ENCODE results near the gene LRRC59.
A peak's percentile ranks its signal among the peaks of the same experiment; 100 is the strongest.

The LRRC59 gene

DNA sequence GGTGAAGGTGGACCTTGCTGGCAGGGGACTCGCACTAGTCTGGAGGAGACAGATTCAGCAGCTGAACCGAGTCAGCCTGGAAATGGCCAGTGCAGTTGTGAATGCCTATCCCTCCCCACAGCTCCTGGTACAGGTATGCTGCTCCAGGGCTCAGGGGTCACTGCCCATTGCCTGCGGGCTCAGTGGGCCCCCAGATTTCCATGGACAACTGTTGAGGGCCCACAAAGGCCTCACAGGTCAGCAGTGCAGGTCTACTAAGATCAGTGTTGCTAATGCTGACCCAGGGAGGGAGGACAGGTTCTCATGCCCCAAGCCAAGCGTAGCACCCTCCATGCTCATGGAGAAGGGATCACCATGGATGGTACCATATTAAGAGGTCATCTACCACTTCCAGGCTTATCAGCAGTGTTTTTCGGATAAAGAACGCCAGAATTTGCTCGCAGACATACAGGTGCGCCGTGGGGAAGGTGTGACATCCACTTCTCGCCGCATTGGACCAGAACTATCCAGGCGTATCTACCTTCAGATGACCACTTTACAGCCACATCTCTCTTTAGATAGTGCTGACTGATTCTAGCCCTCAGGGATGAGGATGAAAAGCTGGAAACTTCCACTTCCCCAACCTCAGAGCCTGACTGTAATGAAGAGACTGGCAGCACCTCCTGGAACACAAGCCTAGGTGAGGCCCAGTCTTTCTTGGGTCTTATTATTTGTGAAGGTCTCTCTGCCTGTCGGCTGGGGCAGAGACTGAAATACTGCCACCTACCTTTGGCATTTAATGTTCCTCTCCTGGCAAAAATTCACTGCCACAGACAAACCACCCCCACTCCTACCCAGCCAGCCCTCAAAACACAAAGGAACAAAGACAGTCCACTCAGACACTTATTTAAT lies 16.7 kb downstream of the LRRC59 start:
- Histone ChIP-seq H3K4me3 (ENCODE audit: control insufficient read depth in 1 of 7, extremely low read depth in 1 of 7, insufficient read depth in 4 of 7, low read depth in 2 of 7, low read length in 6 of 7) (no peak overlapping the region), H3K36me3 (ENCODE audit: control insufficient read depth in 4 of 4, insufficient read depth in 4 of 4, low read length in 3 of 4) (peaks cover 13 to 85% (median 61%) of the 10 kb centered on the region in 4 experiments), H3K27me3 (replicated peaks in 2 of 5; ENCODE audit: control insufficient read depth in 4 of 5, insufficient read depth in 5 of 5, low read length in 4 of 5) (no peaks in the 10 kb centered on the region), H3K4me1 (ENCODE audit: control extremely low read depth in 1 of 4, control insufficient read depth in 4 of 4, insufficient read depth in 4 of 4, low read length in 3 of 4) (no peaks in the 10 kb centered on the region), H3K9me3 (ENCODE audit: control extremely low read depth in 1 of 5, control insufficient read depth in 4 of 5, insufficient read depth in 2 of 5, low read depth in 1 of 5, low read length in 4 of 5) (no peaks in the 10 kb centered on the region), H3K27ac (ENCODE audit: insufficient read depth in 1 of 2, low read depth in 1 of 2, low read length in 2 of 2, poor library complexity in 1 of 2, severe bottlenecking in 2 of 2) (no peak overlapping the region)
- DNase-seq: peak in 2 of 3 donors; percentile 33 to 34
- ChIA-PET POLR2A (interaction anchor here (0.6 kb wide), 1 partner anchor 22 kb away, joined by 3 read pairs; no protein-coding TSS in a partner anchor), CTCF (interaction anchor here (1.3 to 9.9 kb wide), 4 partner anchors 10 to 25 kb away, joined by 3 to 79 read pairs (median 8); partner anchors contain the start of gene LRRC59)
- 89% methylated on average over 13 of the region's 13 CpGs for WGBS (ENCODE audit: insufficient coverage)

DNA sequence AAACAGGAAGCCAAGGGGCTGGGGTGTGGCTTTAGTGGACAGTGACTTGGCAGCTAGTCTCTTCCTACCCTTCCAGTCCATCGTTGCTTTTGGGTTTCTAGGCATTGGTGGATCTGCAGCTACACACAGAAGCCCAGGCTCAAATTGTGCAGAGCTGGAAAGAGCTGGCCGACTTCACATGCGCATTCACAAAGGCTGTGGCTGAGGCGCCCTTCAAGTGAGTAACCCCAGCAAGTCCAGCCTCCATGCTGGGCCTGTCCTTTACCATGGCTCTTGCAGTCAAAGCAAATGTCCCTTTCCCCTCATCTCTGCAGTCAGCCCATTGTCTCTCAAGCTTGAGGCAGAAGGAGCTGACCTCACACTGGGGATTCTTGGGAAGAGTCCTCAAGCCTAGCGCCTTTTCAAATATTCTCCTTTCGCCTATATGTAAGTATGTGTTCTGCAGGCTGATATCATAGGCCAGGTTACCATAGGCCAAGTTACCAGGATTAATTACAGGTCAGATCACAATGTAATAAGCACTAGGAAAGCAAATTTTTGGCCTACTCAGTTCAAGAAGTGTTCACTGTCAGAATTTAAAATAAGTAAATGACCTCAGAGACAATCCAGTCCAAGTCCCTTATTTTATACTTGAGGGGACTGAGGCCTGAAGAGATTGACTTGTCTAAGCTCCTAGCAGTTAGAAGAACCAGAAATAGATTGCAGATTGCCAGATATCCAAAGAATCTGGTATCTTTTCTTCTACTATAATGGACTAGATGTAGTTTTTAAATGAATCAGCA lies 17.8 kb downstream of the LRRC59 start:
- DNase-seq: no peak
- WGBS (ENCODE audit: insufficient coverage): 90% methylated on average over 4 of the region's 6 CpGs
- POLR2A ChIA-PET: no interaction called here
- CTCF ChIA-PET: interaction anchor here (1.5 to 9.9 kb wide), 2 partner anchors 9 to 16 kb away, joined by 3 to 79 read pairs; partner anchors contain the start of gene LRRC59
- H3K9me3 ChIP-seq (ENCODE audit: control extremely low read depth in 1 of 5, control insufficient read depth in 4 of 5, insufficient read depth in 2 of 5, low read depth in 1 of 5, low read length in 4 of 5): no peaks in the 10 kb centered on the region
- H3K27me3 ChIP-seq (replicated peaks in 2 of 5; ENCODE audit: control insufficient read depth in 4 of 5, insufficient read depth in 5 of 5, low read length in 4 of 5): no peaks in the 10 kb centered on the region
- no peak overlapping the region for H3K4me3 ChIP-seq (ENCODE audit: control insufficient read depth in 1 of 7, extremely low read depth in 1 of 7, insufficient read depth in 4 of 7, low read depth in 2 of 7, low read length in 6 of 7)
- peaks cover 13 to 78% (median 57%) of the 10 kb centered on the region in 4 experiments for H3K36me3 ChIP-seq (ENCODE audit: control insufficient read depth in 4 of 4, insufficient read depth in 4 of 4, low read length in 3 of 4)
- no peaks in the 10 kb centered on the region for H3K4me1 ChIP-seq (ENCODE audit: control extremely low read depth in 1 of 4, control insufficient read depth in 4 of 4, insufficient read depth in 4 of 4, low read length in 3 of 4)
- H3K27ac ChIP-seq (ENCODE audit: insufficient read depth in 1 of 2, low read depth in 1 of 2, low read length in 2 of 2, poor library complexity in 1 of 2, severe bottlenecking in 2 of 2): no peak overlapping the region

GRCh38 chr17:50375858-50376538 lies 21.3 kb downstream of the LRRC59 start:
- Histone ChIP-seq H3K36me3 (ENCODE audit: control insufficient read depth in 4 of 4, insufficient read depth in 4 of 4, low read length in 3 of 4) (peaks cover 2 to 47% (median 28%) of the 10 kb centered on the region in 4 experiments), H3K9me3 (ENCODE audit: control extremely low read depth in 1 of 5, control insufficient read depth in 4 of 5, insufficient read depth in 2 of 5, low read depth in 1 of 5, low read length in 4 of 5) (no peaks in the 10 kb centered on the region), H3K4me1 (ENCODE audit: control extremely low read depth in 1 of 4, control insufficient read depth in 4 of 4, insufficient read depth in 4 of 4, low read length in 3 of 4) (peaks cover 4 to 19% (median 15%) of the 10 kb centered on the region in 4 experiments), H3K27me3 (replicated peaks in 2 of 5; ENCODE audit: control insufficient read depth in 4 of 5, insufficient read depth in 5 of 5, low read length in 4 of 5) (no peaks in the 10 kb centered on the region), H3K4me3 (ENCODE audit: control insufficient read depth in 1 of 7, extremely low read depth in 1 of 7, insufficient read depth in 4 of 7, low read depth in 2 of 7, low read length in 6 of 7) (no peak overlapping the region), H3K27ac (ENCODE audit: insufficient read depth in 1 of 2, low read depth in 1 of 2, low read length in 2 of 2, poor library complexity in 1 of 2, severe bottlenecking in 2 of 2) (no peak overlapping the region)
- ChIA-PET POLR2A (no interaction called here), CTCF (interaction anchor here (2.6 kb wide), 1 partner anchor 14 kb away, joined by 12 read pairs; no protein-coding TSS in a partner anchor)
- no peak for DNase-seq
- 100% methylated on average over 2 of the region's 5 CpGs for WGBS (ENCODE audit: insufficient coverage)

DNA sequence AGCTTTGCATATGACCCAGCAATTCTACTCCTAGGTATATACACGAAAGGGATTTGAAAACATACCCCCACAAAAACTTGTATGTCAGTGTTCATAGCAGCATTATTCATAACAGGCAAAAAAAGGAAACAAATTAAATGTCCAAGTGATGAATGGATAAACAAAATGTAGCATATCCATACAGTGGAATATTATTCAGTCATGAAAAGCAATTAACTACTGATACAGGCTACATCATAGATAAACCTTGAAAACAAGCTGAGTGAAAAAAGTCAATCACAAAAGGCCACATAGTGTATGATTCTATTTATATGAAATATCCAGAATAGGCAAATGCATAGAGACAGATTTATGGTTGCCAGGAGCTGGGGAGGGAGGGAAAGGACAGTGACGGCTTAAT lies 23.6 kb downstream of the LRRC59 start:
- ChIA-PET POLR2A (no interaction called here), CTCF (interaction anchor here (2.2 to 2.6 kb wide), 2 partner anchors 12 to 23 kb away, joined by 7 to 12 read pairs; partner anchors contain the start of gene LRRC59)
- WGBS (ENCODE audit: insufficient coverage): no CpG with 5 or more reads among the region's 2 CpGs
- peak overlapping the region in 5 of 7 experiments; percentile 84 to 99 (median 88) for H3K4me3 ChIP-seq (ENCODE audit: control insufficient read depth in 1 of 7, extremely low read depth in 1 of 7, insufficient read depth in 4 of 7, low read depth in 2 of 7, low read length in 6 of 7)
- no peak for DNase-seq
- H3K4me1 ChIP-seq (ENCODE audit: control extremely low read depth in 1 of 4, control insufficient read depth in 4 of 4, insufficient read depth in 4 of 4, low read length in 3 of 4): peaks cover 4 to 19% (median 15%) of the 10 kb centered on the region in 4 experiments
- peak overlapping the region in 1 of 2 experiments; percentile 97 for H3K27ac ChIP-seq (ENCODE audit: insufficient read depth in 1 of 2, low read depth in 1 of 2, low read length in 2 of 2, poor library complexity in 1 of 2, severe bottlenecking in 2 of 2)
- no peaks in the 10 kb centered on the region for H3K9me3 ChIP-seq (ENCODE audit: control extremely low read depth in 1 of 5, control insufficient read depth in 4 of 5, insufficient read depth in 2 of 5, low read depth in 1 of 5, low read length in 4 of 5)
- no peaks in the 10 kb centered on the region for H3K27me3 ChIP-seq (replicated peaks in 2 of 5; ENCODE audit: control insufficient read depth in 4 of 5, insufficient read depth in 5 of 5, low read length in 4 of 5)
- peaks cover 0 to 42% (median 29%) of the 10 kb centered on the region in 4 experiments for H3K36me3 ChIP-seq (ENCODE audit: control insufficient read depth in 4 of 4, insufficient read depth in 4 of 4, low read length in 3 of 4)

DNA sequence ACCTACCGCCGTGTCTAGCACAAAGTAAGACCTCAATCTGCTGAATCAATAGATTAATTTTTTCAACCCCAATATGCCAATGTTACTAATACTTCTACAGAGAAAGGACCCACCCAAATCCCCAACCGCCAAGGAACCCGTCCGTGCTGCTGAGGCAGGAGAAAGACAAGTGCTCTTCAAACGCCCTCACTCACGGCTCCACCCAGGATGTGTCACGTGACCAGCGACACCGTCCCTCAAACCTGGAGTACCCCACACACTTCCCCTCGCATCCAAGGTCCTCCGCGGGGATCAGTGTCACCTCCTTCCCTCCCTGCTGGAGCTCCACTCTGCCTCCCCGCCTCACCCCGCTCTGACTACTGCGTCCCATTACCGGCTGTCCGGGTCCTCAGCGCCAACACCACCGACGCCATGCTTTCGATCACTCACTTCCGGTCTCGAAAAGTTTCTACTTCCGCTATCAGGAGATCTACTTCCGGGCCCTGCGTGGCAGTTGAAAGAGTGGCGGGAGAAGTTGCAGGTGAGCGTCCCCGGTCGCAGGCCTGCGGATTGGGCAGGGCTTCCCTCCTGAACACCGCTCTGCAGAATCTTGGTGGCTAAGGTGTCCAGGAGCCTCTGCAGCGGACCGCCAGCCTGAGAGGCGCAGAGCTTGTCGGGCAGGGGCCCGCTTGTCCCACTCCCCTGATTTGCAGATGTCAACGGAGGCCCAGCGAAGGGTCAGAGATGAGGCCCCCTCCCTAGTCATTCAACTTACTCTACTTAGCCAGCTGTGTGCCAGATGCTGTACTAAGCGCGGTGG lies 24.4 kb downstream of the LRRC59 start, which contains the start of the genes EME1 and MRPL27:
Gene EME1 (plus strand): TSS at position 472 of the 799 bp plus-strand sequence. CDS start 1,980 bp downstream, outside the sequence.
Gene MRPL27 (minus strand): TSS at position 427 of the 799 bp plus-strand sequence. CDS start 14 bp downstream, at position 413.
- ChIA-PET POLR2A (no interaction called here), CTCF (interaction anchor here (2.2 to 3.4 kb wide), 2 partner anchors 11 to 24 kb away, joined by 7 to 24 read pairs; partner anchors contain the start of gene LRRC59)
- DNase-seq: peak; percentile 86 to 90 (median 89)
- peaks cover 4 to 19% (median 15%) of the 10 kb centered on the region in 4 experiments for H3K4me1 ChIP-seq (ENCODE audit: control extremely low read depth in 1 of 4, control insufficient read depth in 4 of 4, insufficient read depth in 4 of 4, low read length in 3 of 4)
- peak within 1 kb of the TSS; percentile 91 to 97 for H3K27ac ChIP-seq (ENCODE audit: insufficient read depth in 1 of 2, low read depth in 1 of 2, low read length in 2 of 2, poor library complexity in 1 of 2, severe bottlenecking in 2 of 2)
- H3K27me3 ChIP-seq (replicated peaks in 2 of 5; ENCODE audit: control insufficient read depth in 4 of 5, insufficient read depth in 5 of 5, low read length in 4 of 5): no peaks in the 10 kb centered on the region
- H3K36me3 ChIP-seq (ENCODE audit: control insufficient read depth in 4 of 4, insufficient read depth in 4 of 4, low read length in 3 of 4): peaks cover 0 to 44% (median 30%) of the 10 kb centered on the region in 4 experiments
- H3K9me3 ChIP-seq (ENCODE audit: control extremely low read depth in 1 of 5, control insufficient read depth in 4 of 5, insufficient read depth in 2 of 5, low read depth in 1 of 5, low read length in 4 of 5): no peaks in the 10 kb centered on the region
- peak within 1 kb of the TSS; percentile 69 to 99 (median 88) for H3K4me3 ChIP-seq (ENCODE audit: control insufficient read depth in 1 of 7, extremely low read depth in 1 of 7, insufficient read depth in 4 of 7, low read depth in 2 of 7, low read length in 6 of 7)
- WGBS (ENCODE audit: insufficient coverage): 3% methylated on average over 24 of the region's 42 CpGs

Data from common myeloid progenitor, CD34-positive (primary cell).